NCI-H446 (cell line): ENCODE data around the gene IER3.

ENCODE experiments used
- DNase-seq, 2 experiments: peaks; one replicate each; lab custom pipeline; 2025; lab: John Stamatoyannopoulos, UW

IER3 gene, protein sequence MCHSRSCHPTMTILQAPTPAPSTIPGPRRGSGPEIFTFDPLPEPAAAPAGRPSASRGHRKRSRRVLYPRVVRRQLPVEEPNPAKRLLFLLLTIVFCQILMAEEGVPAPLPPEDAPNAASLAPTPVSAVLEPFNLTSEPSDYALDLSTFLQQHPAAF

DNA sequence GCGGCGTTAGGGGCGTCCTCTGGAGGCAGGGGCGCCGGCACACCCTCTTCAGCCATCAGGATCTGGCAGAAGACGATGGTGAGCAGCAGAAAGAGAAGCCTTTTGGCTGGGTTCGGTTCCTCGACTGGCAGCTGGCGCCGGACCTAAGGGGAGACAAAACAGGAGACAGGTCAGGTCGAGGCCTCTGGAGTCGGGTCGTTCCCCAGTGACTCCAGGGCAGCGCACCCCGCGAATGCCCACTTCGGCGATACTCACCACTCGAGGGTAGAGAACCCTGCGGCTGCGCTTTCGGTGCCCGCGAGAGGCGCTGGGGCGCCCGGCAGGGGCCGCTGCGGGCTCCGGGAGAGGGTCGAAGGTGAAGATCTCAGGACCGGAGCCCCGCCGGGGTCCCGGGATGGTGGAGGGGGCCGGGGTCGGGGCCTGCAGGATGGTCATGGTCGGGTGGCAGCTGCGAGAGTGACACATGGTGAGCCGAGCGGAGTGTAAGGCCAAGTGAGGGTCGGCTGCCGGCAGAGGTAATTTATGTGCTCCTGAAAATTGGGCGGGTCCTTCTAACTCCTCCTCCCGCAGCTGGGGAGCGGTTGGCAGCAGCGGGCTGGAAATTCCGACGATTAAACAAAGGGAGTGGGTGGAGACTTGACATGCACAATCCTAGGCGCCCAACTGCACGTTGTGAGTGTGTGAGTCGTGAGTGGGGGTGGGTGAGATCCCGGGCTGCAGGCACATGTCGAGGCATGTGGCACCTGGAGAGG lies at the start of gene IER3:
Gene IER3, minus strand, starts transcription at position 494 of the 752 bp plus-strand sequence. Its CDS starts 29 bp downstream, at position 465.
- no peak for DNase-seq

DNA sequence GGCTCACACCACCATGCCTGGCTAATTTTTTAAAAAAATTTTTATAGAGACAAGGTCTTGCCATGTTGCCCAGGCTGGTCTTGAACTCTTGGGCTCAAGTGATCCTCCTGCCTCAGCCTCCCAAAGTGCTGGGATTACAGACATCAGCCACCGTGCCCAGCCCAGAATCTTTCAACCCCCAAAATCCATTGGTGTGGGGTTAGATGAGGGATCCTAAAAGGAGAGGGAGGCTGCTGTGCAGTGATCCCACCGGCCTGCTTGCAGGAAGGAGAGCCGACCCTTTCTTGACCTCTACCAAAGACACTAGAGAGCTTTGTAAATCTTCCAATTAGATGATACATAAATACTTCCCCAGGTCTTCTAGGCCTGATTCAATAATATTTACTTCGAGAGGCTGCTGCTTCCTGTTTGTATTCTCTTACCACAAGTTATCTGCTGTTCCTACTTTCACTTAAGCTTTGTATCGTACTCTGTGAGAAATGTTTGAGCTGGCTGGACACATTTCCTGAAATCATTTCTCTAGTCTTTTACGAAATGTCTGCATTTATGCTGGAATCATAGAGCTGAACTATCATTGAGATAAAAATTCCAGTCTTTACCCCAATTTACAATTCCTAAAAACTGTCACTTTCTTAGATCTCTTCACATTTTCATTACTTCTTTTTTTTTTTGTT lies 49.3 kb upstream of the IER3 start:
- no peak for DNase-seq

DNA sequence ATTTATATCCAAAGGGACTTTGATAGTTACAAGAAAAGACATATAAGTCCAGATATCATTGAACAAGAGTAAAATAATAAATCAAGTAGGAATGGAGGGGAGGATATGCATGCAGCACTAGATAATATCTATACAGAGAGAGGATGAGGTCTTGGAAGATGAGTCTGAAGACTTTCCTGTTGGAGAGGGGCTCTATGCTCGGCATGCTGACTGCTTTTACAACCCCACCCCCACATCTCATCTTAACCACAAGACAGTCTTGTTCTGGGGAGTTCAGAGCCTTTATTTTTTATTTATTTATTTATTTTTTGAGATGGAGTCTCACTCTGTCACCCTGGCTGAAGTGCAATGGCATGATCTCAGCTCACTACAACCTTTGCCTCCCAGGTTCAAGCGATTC lies 48.4 kb upstream of the IER3 start:
- DNase-seq: no peak

DNA sequence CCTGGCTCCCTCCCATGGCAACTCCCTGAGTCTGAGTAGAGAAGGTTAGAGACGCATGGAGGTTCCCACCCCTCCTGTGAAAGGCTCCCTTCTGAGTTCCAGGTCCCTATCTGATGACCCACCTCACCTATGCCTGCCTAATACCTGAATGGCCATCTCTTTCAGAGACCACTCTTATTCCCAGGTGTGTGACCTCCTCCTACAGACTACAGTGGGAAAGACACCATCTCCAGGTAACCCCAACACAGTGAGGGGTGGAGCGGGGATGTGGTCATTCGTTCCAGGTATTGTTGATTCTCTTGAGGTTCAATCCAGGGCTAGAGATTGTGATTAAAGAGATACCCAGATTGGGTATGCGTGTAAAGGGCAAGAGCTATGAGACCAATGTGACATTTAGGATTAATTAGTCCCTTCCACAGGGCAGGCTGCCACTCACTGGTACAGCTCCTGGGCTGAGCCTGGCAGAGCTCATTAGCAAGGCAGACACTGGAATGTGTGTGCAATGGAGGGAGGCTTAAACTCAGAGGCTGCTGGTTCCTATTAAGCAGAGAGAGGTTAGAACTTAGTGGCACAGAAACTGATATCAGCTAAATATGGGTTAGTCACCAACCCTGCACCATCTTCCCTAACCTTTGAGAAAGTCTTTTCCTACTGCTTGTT lies 46.5 kb upstream of the IER3 start:
- no peak for DNase-seq

DNA sequence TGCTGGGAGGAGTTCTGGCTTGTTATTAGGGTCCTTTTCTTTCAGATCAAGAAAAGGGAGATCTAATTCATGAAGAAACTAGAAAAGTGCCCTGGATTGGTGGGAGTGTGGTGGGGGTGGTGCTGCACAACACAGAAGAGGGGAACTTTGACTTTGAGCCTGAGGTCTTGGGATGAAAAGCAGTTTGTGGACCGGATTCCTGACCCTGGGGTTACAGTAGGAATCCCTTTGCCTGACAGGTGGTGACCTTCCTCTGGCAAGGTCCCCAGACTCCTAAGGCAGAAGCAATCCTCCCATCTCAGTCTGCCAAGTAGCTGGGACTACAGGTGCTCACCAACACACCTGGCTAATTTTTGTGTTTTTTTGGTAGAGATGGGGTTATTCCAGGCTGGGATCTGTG lies 45.3 kb upstream of the IER3 start:
- DNase-seq: no peak

DNA sequence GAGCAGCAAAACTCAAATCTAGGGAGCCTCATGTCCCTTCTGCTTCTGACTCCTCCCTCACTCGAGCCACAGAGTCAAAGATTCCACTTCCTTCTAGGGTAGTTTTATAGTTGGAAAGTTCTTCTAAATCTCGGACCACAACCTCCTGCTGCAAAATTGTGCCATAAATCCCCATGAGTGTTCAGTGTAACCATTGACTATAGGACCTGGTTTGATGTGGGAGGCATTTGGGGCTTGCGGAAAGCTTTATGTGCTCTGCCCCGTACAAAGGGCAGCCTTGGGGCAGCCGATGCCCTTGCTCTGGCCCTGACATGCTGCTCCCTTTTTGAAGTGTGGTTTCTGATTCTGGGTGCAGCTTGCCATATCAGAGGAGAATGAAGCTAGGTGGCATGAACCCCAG lies 43.6 kb upstream of the IER3 start:
- no peak for DNase-seq

DNA sequence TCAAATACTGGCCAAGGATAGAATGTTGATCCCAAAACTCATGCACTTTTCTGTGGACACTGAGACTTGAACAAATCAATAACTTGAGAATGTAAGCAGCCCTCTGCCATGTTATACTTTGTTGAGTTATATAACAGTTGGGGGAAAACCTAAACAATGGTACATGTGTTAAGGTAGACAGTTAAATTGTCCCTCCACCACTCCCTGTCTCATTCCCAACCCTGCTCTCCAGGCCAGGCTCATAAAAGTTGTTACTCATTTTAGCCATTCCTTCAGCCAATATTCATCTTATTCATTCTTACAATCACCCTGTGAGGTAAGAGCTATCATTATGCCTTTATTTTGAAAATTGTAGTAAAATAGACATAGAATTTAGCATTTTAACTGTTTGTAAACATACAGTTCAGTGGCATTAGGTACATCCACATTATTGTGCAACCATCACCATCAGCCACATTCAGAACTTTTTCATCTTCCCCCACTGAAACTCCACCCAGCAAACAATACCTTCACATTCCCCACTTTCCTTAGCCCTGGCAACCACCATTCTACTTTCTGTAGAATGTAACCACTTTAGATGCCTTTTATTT lies 38.2 kb upstream of the IER3 start:
- no peak for DNase-seq

DNA sequence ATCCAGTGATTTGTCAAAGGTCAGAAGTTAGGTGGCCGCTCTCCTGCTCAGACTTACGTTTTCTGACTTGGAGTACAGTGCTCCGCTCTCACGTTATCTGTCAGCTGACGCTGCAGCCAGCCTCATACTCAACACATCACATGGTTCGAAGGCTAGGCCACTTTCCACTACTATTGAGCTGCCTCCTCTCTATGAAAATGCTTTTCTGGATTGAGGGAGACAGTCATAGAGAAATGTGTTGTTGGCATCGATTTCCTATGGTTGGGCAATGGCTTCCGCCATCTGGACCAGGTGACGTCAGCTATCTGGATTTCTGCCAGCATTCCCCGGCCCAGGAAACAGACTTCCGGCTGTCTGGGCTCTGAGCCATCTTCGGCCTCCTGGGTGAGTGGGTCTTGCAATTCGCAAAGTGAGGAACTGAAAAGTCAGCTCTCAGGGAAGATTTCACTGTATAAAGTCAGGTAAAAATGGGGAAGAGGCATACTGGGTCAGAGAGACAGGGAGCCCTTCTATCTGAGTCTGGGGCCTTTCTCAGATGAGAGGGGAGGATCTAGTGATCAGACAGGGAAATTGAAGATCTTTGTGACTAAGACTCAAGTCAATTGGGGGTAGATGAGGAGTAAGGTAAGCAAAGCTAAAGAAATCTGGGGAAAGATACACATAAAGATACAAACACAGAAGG lies 37.5 kb upstream of the IER3 start:
- DNase-seq: peak; percentile 97 to 99

DNA sequence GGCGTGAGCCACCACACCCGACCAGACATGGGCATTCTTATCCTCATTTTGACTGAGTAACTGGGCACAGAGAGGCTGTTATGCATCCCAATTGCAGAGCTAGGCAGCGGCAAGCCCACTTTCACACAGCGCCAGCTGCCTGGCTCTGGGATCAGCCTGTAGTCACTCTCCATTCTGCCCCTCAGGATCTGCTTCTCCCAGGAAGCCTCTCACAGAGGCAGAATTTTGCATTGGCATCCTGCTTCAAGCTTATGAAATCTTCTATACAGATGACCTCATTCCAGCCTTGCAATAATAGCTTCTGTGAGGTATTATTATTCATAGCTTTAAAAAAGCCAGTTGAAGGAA lies 37.0 kb upstream of the IER3 start:
- peak in 1 of 2 experiments; percentile 78 for DNase-seq

DNA sequence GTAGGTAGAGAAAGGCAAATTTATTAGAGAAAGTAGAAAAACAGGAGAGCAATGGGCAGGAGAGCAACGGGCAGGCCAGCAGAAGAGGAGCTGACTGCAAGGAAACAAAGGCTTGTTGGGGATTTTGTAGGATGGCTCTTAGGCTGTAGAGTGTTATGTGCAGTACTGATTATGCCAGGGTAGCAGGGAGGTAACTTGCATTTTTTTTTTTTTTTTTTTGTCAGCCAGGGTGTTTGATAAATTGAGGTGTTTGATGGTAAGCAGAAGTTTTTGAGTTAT lies 36.2 kb upstream of the IER3 start:
- DNase-seq: no peak

DNA sequence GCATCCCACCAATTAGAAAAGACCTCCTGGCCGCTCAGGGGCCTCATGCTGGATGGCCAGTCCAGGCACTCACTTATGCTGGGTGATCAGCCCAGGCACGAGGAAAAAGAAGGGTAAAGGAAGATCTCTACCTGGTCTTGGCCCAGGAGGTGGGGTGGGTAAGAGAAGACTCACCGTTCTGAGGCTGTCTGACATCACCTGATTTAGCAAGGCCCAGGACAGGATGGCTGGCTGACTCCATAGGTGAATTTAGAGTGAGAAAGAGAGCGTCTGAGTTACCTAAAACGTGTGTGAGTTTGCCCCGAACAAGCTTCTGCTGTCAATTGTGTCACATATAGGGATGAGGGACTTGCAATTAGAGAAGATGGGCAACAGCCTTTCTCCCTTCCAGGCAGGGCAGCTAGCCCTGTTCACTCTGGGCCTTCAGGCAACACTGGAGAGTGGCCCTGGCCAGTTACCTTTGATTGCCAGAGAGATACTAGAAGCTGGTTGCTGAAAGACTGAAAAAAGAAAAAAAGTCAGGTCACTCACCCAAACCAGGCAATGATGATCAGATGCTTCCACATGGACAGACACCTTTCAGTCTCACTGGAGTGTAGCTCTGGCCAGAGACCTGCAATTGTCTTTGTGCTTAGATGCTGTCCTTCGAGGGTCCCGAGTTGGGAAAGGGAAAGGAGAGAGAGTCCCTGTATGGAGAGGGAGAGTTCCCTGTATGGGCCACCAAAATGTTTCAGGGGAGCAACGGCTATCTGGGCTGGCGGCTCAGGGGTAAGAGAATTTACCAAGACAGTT lies 35.7 kb upstream of the IER3 start:
- DNase-seq: no peak

DNA sequence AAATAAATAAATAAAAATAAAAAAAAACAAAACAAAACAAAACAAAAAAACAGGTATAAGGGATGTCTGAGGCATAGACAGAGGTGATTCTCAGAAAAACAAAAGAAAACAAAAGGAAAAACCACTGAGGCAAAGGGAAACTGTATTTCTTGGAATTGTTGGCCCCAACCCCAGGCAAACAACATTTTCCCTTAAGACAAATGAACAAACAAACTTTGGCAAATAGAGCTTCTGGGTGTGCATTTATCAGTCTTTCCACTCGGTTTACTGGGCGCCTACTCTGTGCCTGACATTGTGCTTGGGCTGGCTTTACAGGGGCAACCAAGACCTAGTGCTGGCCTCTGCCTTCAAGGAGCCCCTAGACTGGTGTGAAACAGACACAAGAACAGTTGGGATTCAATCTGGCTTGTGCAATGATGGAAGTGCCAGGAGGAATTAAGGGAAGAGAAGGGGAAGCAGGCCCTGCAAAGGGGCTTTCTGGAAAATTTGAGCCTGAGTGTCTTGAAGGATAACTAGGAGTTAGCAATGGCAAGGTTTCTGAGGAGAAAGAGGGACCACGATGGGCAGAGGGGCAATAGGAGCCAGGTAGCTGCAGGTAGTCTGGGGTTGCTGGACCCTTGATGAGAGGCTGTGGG lies 33.8 kb upstream of the IER3 start:
- DNase-seq: no peak

DNA sequence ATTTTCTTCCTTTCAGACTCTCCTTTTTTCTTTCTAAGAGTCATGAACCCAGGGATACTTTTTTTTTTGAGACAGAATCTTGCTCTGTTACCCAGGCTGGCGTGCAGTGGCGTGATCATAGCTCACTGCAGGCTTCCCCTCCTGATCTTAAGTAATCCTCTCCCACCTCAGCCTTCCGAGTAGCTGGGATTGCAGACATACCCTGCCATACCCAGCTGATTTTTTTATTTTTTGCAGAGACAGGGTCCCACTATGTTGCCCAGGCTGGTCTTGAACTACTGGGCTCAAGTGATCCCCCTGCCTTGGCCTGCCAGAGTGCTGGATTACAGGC lies 32.8 kb upstream of the IER3 start:
- DNase-seq: no peak

DNA sequence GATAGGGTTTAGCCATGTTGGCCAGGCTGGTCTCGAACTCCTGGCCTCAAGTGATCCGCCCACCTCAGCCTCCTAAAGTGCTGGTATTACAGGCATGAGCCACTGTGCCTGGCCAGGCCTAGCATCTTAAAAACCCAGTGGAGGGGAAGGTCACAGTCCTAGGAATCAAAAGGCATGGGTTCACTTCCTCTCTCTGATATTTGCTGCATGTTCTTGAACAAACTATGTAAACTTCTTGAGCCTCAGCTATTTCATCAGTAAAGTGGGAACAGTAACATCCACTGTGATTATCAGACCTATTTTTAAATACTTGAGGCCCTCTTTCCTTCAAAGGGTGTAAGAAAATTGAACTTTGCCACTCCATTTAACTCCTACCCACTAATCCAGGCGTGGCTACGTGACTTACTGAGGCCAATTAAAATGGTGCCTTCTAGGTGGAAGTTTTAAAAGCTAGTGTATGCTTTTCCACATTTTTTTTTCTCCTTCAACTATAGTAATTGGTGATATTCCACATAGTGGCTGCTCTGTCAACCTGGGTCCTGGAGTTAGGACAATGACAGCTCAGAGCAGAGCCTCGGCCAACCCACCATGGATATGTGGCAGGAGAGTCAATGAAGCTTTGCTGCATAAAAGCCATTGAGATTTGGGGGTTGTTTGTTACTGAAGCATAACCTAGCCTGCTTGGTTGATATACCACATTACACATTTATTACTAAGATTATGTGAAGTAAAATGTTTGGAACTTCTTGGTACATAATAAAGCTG lies 32.2 kb upstream of the IER3 start:
- no peak for DNase-seq

DNA sequence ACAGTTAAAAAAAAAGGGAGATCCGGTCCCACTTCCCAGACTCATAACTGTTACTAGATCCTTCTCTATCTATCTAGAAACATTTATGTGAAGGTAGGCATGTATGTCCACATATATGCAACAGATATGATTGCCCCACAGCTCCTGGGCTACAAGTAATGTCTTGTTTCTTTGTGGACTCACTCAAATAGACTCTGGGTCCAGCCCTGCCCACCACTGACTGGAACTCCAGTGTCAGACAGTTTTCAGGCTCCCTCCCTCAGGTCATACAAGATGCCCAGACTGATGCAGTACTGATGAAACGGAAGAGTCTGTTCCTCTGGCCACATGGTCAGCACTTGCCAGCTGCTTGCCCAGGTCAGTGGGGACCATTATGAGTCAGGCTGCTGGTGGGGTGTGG lies 30.8 kb upstream of the IER3 start:
- DNase-seq: no peak

DNA sequence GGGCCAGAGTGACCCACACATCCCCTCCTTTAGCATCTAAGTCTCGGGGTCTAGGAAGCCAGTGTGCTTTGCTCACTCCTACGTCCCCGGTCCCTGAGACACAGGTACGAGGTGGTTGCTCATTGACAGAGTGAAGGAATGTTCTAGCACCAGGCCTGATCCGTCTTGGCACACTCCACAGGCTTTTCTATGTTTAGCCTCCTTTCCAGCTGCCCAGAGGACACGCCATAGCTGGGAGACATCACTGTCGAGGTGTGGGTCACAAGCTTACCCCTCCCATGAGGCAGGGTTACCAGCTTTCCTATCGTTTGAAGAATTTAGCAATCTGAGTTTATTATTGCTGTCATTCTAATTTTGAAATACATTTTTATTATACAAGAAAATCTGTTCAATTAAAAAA lies 30.4 kb upstream of the IER3 start:
- DNase-seq: no peak

DNA sequence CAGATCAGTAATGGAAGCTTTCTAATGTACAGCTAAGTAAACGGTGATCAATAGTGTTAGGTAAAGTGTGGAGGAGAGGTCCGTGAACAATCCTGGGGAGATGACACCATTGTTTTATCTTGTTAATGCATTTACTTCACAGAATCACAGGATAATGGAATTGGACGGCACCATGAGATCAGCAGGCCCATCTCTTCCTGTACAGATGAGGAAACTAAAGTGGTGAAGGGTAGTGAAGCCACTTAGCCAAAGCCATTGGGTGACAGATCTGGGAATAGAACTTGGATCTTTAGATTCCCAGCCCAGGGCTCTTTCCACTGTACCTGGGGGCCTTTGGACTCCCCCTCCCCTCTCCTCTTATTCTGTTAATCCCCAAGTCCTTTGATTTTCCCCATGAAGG lies 26.2 kb upstream of the IER3 start:
- no peak for DNase-seq

DNA sequence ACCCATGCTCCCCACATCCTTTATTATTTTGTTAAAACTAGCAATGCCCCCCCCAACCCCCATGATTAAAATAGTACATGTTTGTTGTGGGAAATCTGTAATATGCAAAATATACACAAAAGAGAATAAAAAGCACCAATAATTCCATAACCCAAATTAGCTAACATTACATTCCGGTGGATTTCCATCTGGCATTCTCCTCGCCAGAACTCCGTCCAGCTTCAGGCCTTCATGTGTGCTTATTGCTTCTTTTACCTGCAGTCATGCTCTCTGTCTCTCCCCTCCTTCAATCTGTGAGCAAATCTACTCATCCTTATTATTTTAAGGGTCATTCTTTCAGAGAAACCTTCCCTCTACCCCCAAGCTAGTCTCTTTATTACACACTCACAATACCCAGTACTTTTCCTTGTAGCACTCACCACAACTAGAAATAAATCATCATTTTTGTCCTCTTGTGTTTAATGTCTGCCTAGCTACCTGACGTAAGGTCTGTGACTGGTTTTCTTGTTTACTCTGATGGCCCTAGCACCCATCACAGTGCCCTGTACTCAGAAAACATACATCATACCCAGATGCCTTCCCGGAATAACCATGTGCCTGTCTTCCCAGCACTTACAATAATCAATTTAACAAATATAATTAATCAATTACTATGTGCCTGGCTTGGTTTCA lies 25.6 kb upstream of the IER3 start:
- DNase-seq: no peak

DNA sequence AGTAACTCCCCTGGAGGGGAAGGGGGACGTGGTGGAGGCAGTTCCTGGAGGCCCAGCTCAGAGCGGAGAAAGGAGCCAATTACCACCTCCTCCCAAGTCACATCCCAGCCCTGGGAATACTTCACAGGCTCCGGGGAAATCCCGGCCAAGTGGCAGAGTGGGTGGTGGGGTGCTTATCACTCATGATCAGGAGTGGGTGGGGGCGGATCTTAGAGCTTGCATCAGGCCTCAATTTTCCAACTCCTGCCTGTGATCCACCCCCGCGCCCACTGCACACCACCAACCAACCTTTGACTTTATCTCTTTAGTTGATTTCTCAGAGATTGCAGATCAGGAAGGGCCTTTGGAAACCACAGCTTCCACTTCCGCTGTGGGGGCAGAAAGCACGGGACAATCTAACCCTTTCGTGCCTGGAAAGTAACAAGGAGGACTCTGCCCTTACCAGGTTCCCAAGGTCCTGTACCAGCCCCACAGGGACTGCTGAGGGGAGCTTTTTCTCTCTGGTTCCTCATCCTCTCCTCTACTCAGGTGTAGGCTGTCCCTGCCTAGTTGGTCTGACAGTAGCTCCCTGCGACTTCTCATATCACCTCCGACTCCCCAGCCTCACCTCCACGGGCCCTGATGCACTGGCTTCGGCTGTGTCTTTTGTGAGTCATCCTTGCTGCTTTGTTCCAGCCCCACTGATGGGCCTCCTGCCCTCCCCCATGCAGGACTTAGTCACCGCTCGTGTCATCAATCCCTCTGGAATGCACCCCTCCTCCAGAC lies 24.9 kb upstream of the IER3 start:
- DNase-seq: peak in 1 of 2 experiments; percentile 22
